Neuronal stem cell (in vitro differentiated cells): ENCODE measurements around the gene MARCHF4.

Experiments used
- DNase-seq: peaks from one replicate; pipeline ENCODE4 v3.0.0-alpha.2; 2013; ENCODE audit warnings: low spot score
- H2AFZ ChIP-seq: one replicate; pipeline ENCODE4 v1.6.1; 2013; ENCODE audit warnings: mild to moderate bottlenecking, low read length, inconsistent platforms
- H2AK5ac ChIP-seq: 2 replicates; pipeline ENCODE4 v1.6.1; 2013; ENCODE audit warnings: low read depth, mild to moderate bottlenecking, inconsistent platforms, low read length, moderate library complexity, mixed read lengths
- H2BK120ac ChIP-seq: 2 replicates; pipeline ENCODE4 v1.6.1; 2013; ENCODE audit warnings: low read depth, mild to moderate bottlenecking, inconsistent platforms, low read length, moderate library complexity, mixed read lengths
- H2BK12ac ChIP-seq: one replicate; pipeline ENCODE4 v1.6.1; 2013; ENCODE audit warnings: low read length, inconsistent platforms
- H2BK15ac ChIP-seq: 2 replicates; pipeline ENCODE4 v1.6.1; 2013; ENCODE audit warnings: mild to moderate bottlenecking, low read length, inconsistent platforms, mixed read lengths
- H2BK5ac ChIP-seq: one replicate; pipeline ENCODE4 v1.6.1; 2013; ENCODE audit warnings: inconsistent platforms, mild to moderate bottlenecking, low read length, moderate library complexity
- H3K14ac ChIP-seq: one replicate; pipeline ENCODE4 v1.6.1; 2013; ENCODE audit warnings: low read length, inconsistent platforms
- H3K18ac ChIP-seq: 2 replicates; pipeline ENCODE4 v1.6.1; 2013; ENCODE audit warnings: low read length, inconsistent platforms
- H3K23ac ChIP-seq: 2 replicates; pipeline ENCODE4 v1.6.1; 2013; ENCODE audit warnings: low read depth, mild to moderate bottlenecking, mixed read lengths, low read length, inconsistent platforms; ENCODE audit not compliant: poor library complexity
- H3K27ac ChIP-seq: replicated peaks from 3 replicates; pipeline ENCODE4 v1.5.1; 2013; ENCODE audit warnings: low read length, inconsistent platforms
- H3K27me3 ChIP-seq, 3 experiments: 2 replicates each; pipeline ENCODE4 v1.6.1; 2013; ENCODE audit warnings: low read length in 3 of 3, mild to moderate bottlenecking in 2 of 3, inconsistent platforms in 1 of 3, low read depth in 1 of 3, mixed read lengths in 1 of 3, moderate library complexity in 1 of 3; ENCODE audit not compliant: control insufficient read depth in 3 of 3, insufficient read depth in 3 of 3
- H3K36me3 ChIP-seq, 2 donors: replicated peaks in 1 of 2; 2 replicates each; pipeline ENCODE4 v1.6.1; 2013; ENCODE audit warnings: low read length in 2 of 2; ENCODE audit not compliant: control insufficient read depth in 2 of 2, insufficient read depth in 2 of 2
- H3K4ac ChIP-seq: 2 replicates; pipeline ENCODE4 v1.6.1; 2013; ENCODE audit warnings: inconsistent platforms, mild to moderate bottlenecking, low read length, moderate library complexity
- H3K4me1 ChIP-seq, 2 donors: 1 replicate in 1 of 2; 2 replicates in 1 of 2; pipeline ENCODE4 v1.6.1; 2013; ENCODE audit warnings: low read length in 2 of 2, low read depth in 1 of 2; ENCODE audit not compliant: control insufficient read depth in 2 of 2, insufficient read depth in 1 of 2
- H3K4me2 ChIP-seq: one replicate; pipeline ENCODE4 v1.6.1; 2013; ENCODE audit warnings: mild to moderate bottlenecking, low read length, inconsistent platforms; ENCODE audit not compliant: insufficient read depth, poor library complexity, severe bottlenecking
- H3K4me3 ChIP-seq, 2 donors: 2 replicates each; pipeline ENCODE4 v1.5.1; 2013; ENCODE audit warnings: low read length in 2 of 2, mild to moderate bottlenecking in 2 of 2, inconsistent platforms in 1 of 2, moderate library complexity in 1 of 2
- H3K79me1 ChIP-seq: one replicate; pipeline ENCODE4 v1.6.1; 2013; ENCODE audit warnings: low read depth, mild to moderate bottlenecking, inconsistent platforms, low read length, moderate library complexity
- H3K9ac ChIP-seq: one replicate; pipeline ENCODE4 v1.6.1; 2013; ENCODE audit warnings: mild to moderate bottlenecking, low read depth, low read length, inconsistent platforms; ENCODE audit not compliant: poor library complexity
- H3K9me3 ChIP-seq, 2 donors: replicated peaks in 1 of 2; 2 replicates each; pipeline versions ENCODE3 to v1.6.1; 2013; ENCODE audit warnings: low read length in 2 of 2, mild to moderate bottlenecking in 2 of 2, inconsistent platforms in 1 of 2, low read depth in 1 of 2, mixed read lengths in 1 of 2, moderate library complexity in 1 of 2; ENCODE audit not compliant: control insufficient read depth in 2 of 2, insufficient read depth in 1 of 2
- H4K8ac ChIP-seq: one replicate; pipeline ENCODE4 v1.6.1; 2013; ENCODE audit warnings: low read depth, mild to moderate bottlenecking, inconsistent platforms, low read length, moderate library complexity
- H4K91ac ChIP-seq: one replicate; pipeline ENCODE4 v1.6.1; 2013; ENCODE audit warnings: low read length, low read depth, mild to moderate bottlenecking, inconsistent platforms; ENCODE audit not compliant: poor library complexity
- WGBS, 2 donors: extraction: QIAGEN DNeasy Blood & Tissue Kit; methylation state at CpG; one replicate each; pipeline ENCODE4 v1.1.7; 2013; ENCODE audit warnings: missing lambda C conversion rate in 2 of 2, mixed read lengths in 1 of 2; ENCODE audit not compliant: insufficient read length in 2 of 2, insufficient replicate concordance in 1 of 2; ENCODE audit errors: extremely low coverage in 2 of 2; 5-methylcytosine and 5-hydroxymethylcytosine counted together

MARCHF4 gene

GRCh38 chr2:216345846-216346245 lies 26.4 kb downstream of the MARCHF4 start:
- Histone ChIP-seq H2AK5ac (no peak overlapping the region), H3K4me1 (peaks cover 17 to 32% of the 10 kb centered on the region in 2 donors), H2BK5ac (no peak overlapping the region), H3K4me3 (no peak overlapping the region), H2BK12ac (no peak overlapping the region), H2BK15ac (no peak overlapping the region), H4K8ac (no peak overlapping the region), H3K79me1 (peaks cover 2% of the 10 kb centered on the region), H3K36me3 (no peaks in the 10 kb centered on the region), H3K9me3 (no peaks in the 10 kb centered on the region), H3K9ac (no peak overlapping the region), H2AFZ (no peak overlapping the region), H2BK120ac (no peak overlapping the region), H3K18ac (no peak overlapping the region), H3K23ac (no peak overlapping the region), H3K4ac (no peak overlapping the region), H3K27ac (no peak overlapping the region), H3K27me3 (no peaks in the 10 kb centered on the region), H3K14ac (no peak overlapping the region), H4K91ac (no peak overlapping the region), H3K4me2 (no peak overlapping the region)
- no CpG with 5 or more reads among the region's 3 CpGs for WGBS, 2 donors
- no peak for DNase-seq

GRCh38 chr2:216344950-216345300 lies 27.4 kb downstream of the MARCHF4 start:
- no CpG with 5 or more reads among the region's 4 CpGs for WGBS, 2 donors
- no peak overlapping the region for H3K4ac ChIP-seq
- no peak overlapping the region for H2BK120ac ChIP-seq
- no peaks in the 10 kb centered on the region for H3K27me3 ChIP-seq
- no peaks in the 10 kb centered on the region for H3K9me3 ChIP-seq
- H3K23ac ChIP-seq = no peak overlapping the region
- no peak overlapping the region for H3K4me3 ChIP-seq
- no peak overlapping the region for H2BK15ac ChIP-seq
- no peak for DNase-seq
- H2AFZ ChIP-seq = no peak overlapping the region
- no peak overlapping the region for H3K14ac ChIP-seq
- H3K79me1 ChIP-seq = no peaks in the 10 kb centered on the region
- no peaks in the 10 kb centered on the region for H3K36me3 ChIP-seq
- H2BK12ac ChIP-seq = no peak overlapping the region
- H3K4me2 ChIP-seq = no peak overlapping the region
- no peak overlapping the region for H2AK5ac ChIP-seq
- no peak overlapping the region for H4K91ac ChIP-seq
- no peak overlapping the region for H3K27ac ChIP-seq
- no peak overlapping the region for H4K8ac ChIP-seq
- H3K9ac ChIP-seq = no peak overlapping the region
- H2BK5ac ChIP-seq = no peak overlapping the region
- H3K4me1 ChIP-seq = peaks cover 24 to 35% of the 10 kb centered on the region in 2 donors
- no peak overlapping the region for H3K18ac ChIP-seq

GRCh38 chr2:216344206-216344949 lies 27.9 kb downstream of the MARCHF4 start:
- H3K4me3 ChIP-seq = no peak overlapping the region
- no peak overlapping the region for H3K4ac ChIP-seq
- WGBS, 2 donors = no CpG with 5 or more reads among the region's 9 CpGs
- no peak overlapping the region for H4K8ac ChIP-seq
- no peak overlapping the region for H2BK12ac ChIP-seq
- no peaks in the 10 kb centered on the region for H3K36me3 ChIP-seq
- H3K27ac ChIP-seq = no peak overlapping the region
- H3K23ac ChIP-seq = no peak overlapping the region
- no peak overlapping the region for H3K18ac ChIP-seq
- H2BK15ac ChIP-seq = no peak overlapping the region
- H2BK120ac ChIP-seq = no peak overlapping the region
- DNase-seq = no peak
- H3K27me3 ChIP-seq = no peaks in the 10 kb centered on the region
- H4K91ac ChIP-seq = no peak overlapping the region
- no peak overlapping the region for H3K14ac ChIP-seq
- H2AK5ac ChIP-seq = no peak overlapping the region
- H2BK5ac ChIP-seq = no peak overlapping the region
- H3K79me1 ChIP-seq = no peaks in the 10 kb centered on the region
- no peak overlapping the region for H3K9ac ChIP-seq
- H3K9me3 ChIP-seq = no peaks in the 10 kb centered on the region
- peaks cover 23 to 37% of the 10 kb centered on the region in 2 donors for H3K4me1 ChIP-seq
- H3K4me2 ChIP-seq = no peak overlapping the region
- no peak overlapping the region for H2AFZ ChIP-seq

- no peak overlapping the region for H3K27ac ChIP-seq
These were observed 28.9 kb downstream of the MARCHF4 start for GRCh38 chr2:216343221-216343980.

More at GRCh38 chr2:216343221-216343980, 28.9 kb downstream of the MARCHF4 start:
- H2BK5ac ChIP-seq = no peak overlapping the region
- H3K27me3 ChIP-seq = peaks cover 0 to 3% (median 0%) of the 10 kb centered on the region in 3 experiments
- H3K79me1 ChIP-seq = no peaks in the 10 kb centered on the region
- H2BK15ac ChIP-seq = no peak overlapping the region
- no peak overlapping the region for H3K23ac ChIP-seq
- H3K9ac ChIP-seq = no peak overlapping the region
- no peak overlapping the region for H2AK5ac ChIP-seq
- H3K4me2 ChIP-seq = no peak overlapping the region
- H3K36me3 ChIP-seq = no peaks in the 10 kb centered on the region
- H2BK12ac ChIP-seq = no peak overlapping the region
- H3K4ac ChIP-seq = no peak overlapping the region
- H3K14ac ChIP-seq = no peak overlapping the region
- H3K4me3 ChIP-seq = no peak overlapping the region
- H3K18ac ChIP-seq = no peak overlapping the region
- H3K9me3 ChIP-seq = peaks cover 0 to 3% of the 10 kb centered on the region in 2 donors
- no peak overlapping the region for H4K91ac ChIP-seq
- H3K4me1 ChIP-seq = peaks cover 18 to 35% of the 10 kb centered on the region in 2 donors
- H2AFZ ChIP-seq = no peak overlapping the region
- H2BK120ac ChIP-seq = no peak overlapping the region
- no CpG with 5 or more reads among the region's 7 CpGs for WGBS, 2 donors
- no peak overlapping the region for H4K8ac ChIP-seq
- DNase-seq = no peak
